A549 (cell line): ENCODE data around the gene TNFSF13B. TPM values are rescaled to one million over a fixed set of nuclear protein-coding genes. Genes with fewer than 3 reads are reported as not detected.
"Not testable (repeated sequence)": the region's sequence is repeated elsewhere in the genome, so short reads cannot be mapped to it uniquely, and the experiment has no call there.

Experiments
- ATAC-seq, 2 experiments: fragments of 200-7000 bp in 1 of 2; fragments of >200 bp in 1 of 2; cut with Nextera tagmentation in 1 of 2; cut with Tn5 transposase in 1 of 2; 3 replicates each; pipeline versions ENCODE4 v1.8.0 to v1.9.1; 2018 to 2020; ENCODE audit warnings: mild to moderate bottlenecking in 1 of 2, moderate library complexity in 1 of 2
- CTCF ChIA-PET: fragments of 300-600 bp; sonication (Branson Sonifier 250); formaldehyde crosslinking; extraction: SDS; loops from one replicate; lab custom pipeline; 2021; ENCODE audit warnings: antibody characterized with exemption, inconsistent platforms; lab: Yijun Ruan, JAX
- POLR2A ChIA-PET: fragments of 350-600 bp; formaldehyde crosslinking; extraction: SDS; loops from one replicate; lab custom pipeline; 2021; ENCODE audit warnings: antibody characterized with exemption, inconsistent platforms; lab: Yijun Ruan, JAX
- DNase-seq, 2 experiments: peaks; one replicate each; pipeline versions ENCODE4 v3.0.0 to v3.0.0-alpha.2; 2011 to 2016; ENCODE audit warnings: low read depth in 1 of 2, low spot score in 1 of 2
- FAIRE-seq: peaks from 2 replicates; lab custom pipeline; 2011; peaks lifted over from hg19 to GRCh38; lab: Jason Lieb, UNC
- H3K27ac ChIP-seq, 2 experiments: fragments of >200 bp; sonication (Bioruptor Twin); formaldehyde crosslinking; 3 replicates each; pipeline ENCODE4 v1.5.1; 2016 to 2017
- H3K4me1 ChIP-seq: fragments of >200 bp; sonication (Bioruptor Twin); formaldehyde crosslinking; 3 replicates; pipeline ENCODE4 v1.6.1; 2016
- H3K4me2 ChIP-seq: fragments of >200 bp; sonication (Bioruptor Twin); formaldehyde crosslinking; 3 replicates; pipeline ENCODE4 v1.6.1; 2016
- H3K4me3 ChIP-seq: fragments of >200 bp; sonication (Bioruptor Twin); formaldehyde crosslinking; 3 replicates; pipeline ENCODE4 v1.5.1; 2016
- H3K9me3 ChIP-seq: fragments of >200 bp; sonication (Bioruptor Twin); formaldehyde crosslinking; 3 replicates; pipeline ENCODE4 v1.6.1; 2016
- CBX2 ChIP-seq: fragments of 200-600 bp; sonication (generic); IDR thresholded peaks from 2 replicates; pipeline ENCODE4 v1.6.1; 2016; ENCODE audit warnings: low read depth, mild to moderate bottlenecking, borderline replicate concordance
- CBX8 ChIP-seq: fragments of 200-600 bp; sonication (generic); IDR thresholded peaks from 2 replicates; pipeline ENCODE4 v1.6.1; 2016
- CHD2 ChIP-seq: fragments of 150-350 bp; IDR thresholded peaks from 2 replicates; pipeline ENCODE4 v1.6.1; 2014; ENCODE audit warnings: low read length; ENCODE audit not compliant: partially characterized antibody
- EHMT2 ChIP-seq: fragments of 200-600 bp; sonication (generic); IDR thresholded peaks from 2 replicates; pipeline ENCODE4 v1.6.1; 2016; ENCODE audit warnings: antibody characterized with exemption, low read depth, mild to moderate bottlenecking, moderate library complexity
- EP300 ChIP-seq, 2 experiments: fragments of >200 bp; sonication (Bioruptor Twin); formaldehyde crosslinking; IDR thresholded peaks; 2 replicates in 1 of 2; 3 replicates in 1 of 2; pipeline ENCODE4 v1.6.1; 2016 to 2017
- GATA3 ChIP-seq: IDR thresholded peaks from 2 replicates; pipeline ENCODE4 v1.6.1; 2012; ENCODE audit warnings: borderline replicate concordance
- HEYL ChIP-seq: fragments of 250-450 bp; sonication (Bioruptor Pico); IDR thresholded peaks from 2 replicates; pipeline ENCODE4 v1.8.0; 2021; ENCODE audit warnings: mild to moderate bottlenecking, moderate library complexity
- HOXB13 ChIP-seq: fragments of 250-450 bp; sonication (Bioruptor Pico); IDR thresholded peaks from 2 replicates; pipeline ENCODE4 v1.5.0; 2020; ENCODE audit warnings: low read depth, mild to moderate bottlenecking, moderate library complexity
- HOXB5 ChIP-seq: fragments of 250-450 bp; sonication (Bioruptor Pico); IDR thresholded peaks from 2 replicates; pipeline ENCODE4 v1.5.0; 2020; ENCODE audit warnings: mild to moderate bottlenecking, moderate library complexity
- KDM5A ChIP-seq: fragments of 200-600 bp; sonication (generic); IDR thresholded peaks from 2 replicates; pipeline ENCODE4 v1.6.1; 2016; ENCODE audit warnings: antibody characterized with exemption, mild to moderate bottlenecking
- MAZ ChIP-seq: fragments of 150-350 bp; IDR thresholded peaks from 2 replicates; pipeline ENCODE4 v1.6.1; 2014; ENCODE audit warnings: antibody characterized with exemption, low read depth, low read length, borderline replicate concordance
- MYC ChIP-seq: IDR thresholded peaks from 2 replicates; pipeline ENCODE4 v1.6.1; 2012; ENCODE audit warnings: mild to moderate bottlenecking, inconsistent platforms, low read length, improper control_type of control experiment, borderline replicate concordance
- NFE2L2 ChIP-seq: fragments of 150-350 bp; conservative IDR thresholded peaks from 2 replicates; pipeline ENCODE4 v1.6.1; 2014; ENCODE audit warnings: low read length
- PHF8 ChIP-seq: fragments of 200-600 bp; sonication (generic); IDR thresholded peaks from 2 replicates; pipeline ENCODE4 v1.6.1; 2016; ENCODE audit warnings: low read depth, mild to moderate bottlenecking, antibody characterized with exemption, moderate library complexity, borderline replicate concordance
- POLR2A ChIP-seq: IDR thresholded peaks from 2 replicates; pipeline ENCODE4 v1.6.1; 2012; ENCODE audit warnings: mild to moderate bottlenecking, low read length
- POLR2AphosphoS2 ChIP-seq: conservative IDR thresholded peaks from 2 replicates; pipeline ENCODE4 v1.6.1; 2012; ENCODE audit warnings: low read length, improper control_type of control experiment, inconsistent platforms
- RARB ChIP-seq: fragments of 250-450 bp; sonication (Bioruptor Pico); IDR thresholded peaks from 2 replicates; pipeline ENCODE4 v1.8.0; 2021; ENCODE audit warnings: mild to moderate bottlenecking, moderate library complexity
- SREBF2 ChIP-seq: fragments of 450-650 bp; IDR thresholded peaks from 2 replicates; pipeline ENCODE4 v1.6.1; 2014; ENCODE audit warnings: mild to moderate bottlenecking, moderate library complexity
- ZFP36 ChIP-seq: fragments of 450-650 bp; IDR thresholded peaks from 2 replicates; pipeline ENCODE4 v1.6.1; 2014; ENCODE audit warnings: borderline replicate concordance; ENCODE audit not compliant: partially characterized antibody
- ZNF302 ChIP-seq: fragments of 250-450 bp; sonication (Bioruptor Pico); IDR thresholded peaks from 2 replicates; pipeline ENCODE4 v1.9.0; 2021; ENCODE audit warnings: inconsistent platforms, mild to moderate bottlenecking, moderate library complexity
- WGBS: methylation state at CpG from one replicate; pipeline ENCODE4 v1.1.6; 2017; ENCODE audit errors: missing lambda C conversion rate; 5-methylcytosine and 5-hydroxymethylcytosine counted together
- polyA plus RNA-seq, 4 experiments: library from polyadenylated mRNA; depleted of rRNA in 3 of 4; stranded (reverse); fragments of >200 nt; fragmentation: RNase III in 1 of 4; extraction: RNeasy Plus Mini Kit Qiagen cat#74134 plus additional on column Dnase treatment in 1 of 4; gene quantifications; 2 replicates in 3 of 4; 3 replicates in 1 of 4; pipeline ENCODE4 v1.2.3, GENCODE V29; 2011 to 2017
- TF ChIP-seq, protein P1 (sequence below): fragments of 200-600 bp; sonication (generic); IDR thresholded peaks from 2 replicates; pipeline ENCODE4 v1.6.1; 2016; ENCODE audit warnings: antibody characterized with exemption, mild to moderate bottlenecking, moderate library complexity

Gene TNFSF13B
- polyA plus RNA-seq, 2 of the 4 experiments (the other 2 are of a cell fraction) = 0.13 to 0.22 TPM

DNA sequence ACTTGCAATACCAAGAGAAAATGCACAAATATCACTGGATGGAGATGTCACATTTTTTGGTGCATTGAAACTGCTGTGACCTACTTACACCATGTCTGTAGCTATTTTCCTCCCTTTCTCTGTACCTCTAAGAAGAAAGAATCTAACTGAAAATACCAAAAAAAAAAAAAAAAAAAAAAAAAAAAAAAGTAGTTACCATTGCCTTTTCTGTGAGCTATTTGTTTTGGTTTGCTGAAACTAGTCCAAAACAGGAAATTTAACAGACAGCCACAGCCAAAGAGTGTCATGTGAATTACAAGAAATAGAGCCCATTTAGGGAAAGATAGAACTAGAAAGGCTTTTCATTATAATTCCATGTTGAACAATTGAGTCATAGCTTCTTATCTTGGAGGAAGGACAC is 37.3 kb downstream of the TNFSF13B start:
- no peak for TF ChIP-seq SREBF2
- no peak for TF ChIP-seq ZNF302 (CRISPR knock-in tag)
- no peak for TF ChIP-seq MYC
- TF ChIP-seq HOXB13 = no peak
- no peak for TF ChIP-seq CBX8
- TF ChIP-seq CBX2 = no peak
- TF ChIP-seq, protein P1, sequence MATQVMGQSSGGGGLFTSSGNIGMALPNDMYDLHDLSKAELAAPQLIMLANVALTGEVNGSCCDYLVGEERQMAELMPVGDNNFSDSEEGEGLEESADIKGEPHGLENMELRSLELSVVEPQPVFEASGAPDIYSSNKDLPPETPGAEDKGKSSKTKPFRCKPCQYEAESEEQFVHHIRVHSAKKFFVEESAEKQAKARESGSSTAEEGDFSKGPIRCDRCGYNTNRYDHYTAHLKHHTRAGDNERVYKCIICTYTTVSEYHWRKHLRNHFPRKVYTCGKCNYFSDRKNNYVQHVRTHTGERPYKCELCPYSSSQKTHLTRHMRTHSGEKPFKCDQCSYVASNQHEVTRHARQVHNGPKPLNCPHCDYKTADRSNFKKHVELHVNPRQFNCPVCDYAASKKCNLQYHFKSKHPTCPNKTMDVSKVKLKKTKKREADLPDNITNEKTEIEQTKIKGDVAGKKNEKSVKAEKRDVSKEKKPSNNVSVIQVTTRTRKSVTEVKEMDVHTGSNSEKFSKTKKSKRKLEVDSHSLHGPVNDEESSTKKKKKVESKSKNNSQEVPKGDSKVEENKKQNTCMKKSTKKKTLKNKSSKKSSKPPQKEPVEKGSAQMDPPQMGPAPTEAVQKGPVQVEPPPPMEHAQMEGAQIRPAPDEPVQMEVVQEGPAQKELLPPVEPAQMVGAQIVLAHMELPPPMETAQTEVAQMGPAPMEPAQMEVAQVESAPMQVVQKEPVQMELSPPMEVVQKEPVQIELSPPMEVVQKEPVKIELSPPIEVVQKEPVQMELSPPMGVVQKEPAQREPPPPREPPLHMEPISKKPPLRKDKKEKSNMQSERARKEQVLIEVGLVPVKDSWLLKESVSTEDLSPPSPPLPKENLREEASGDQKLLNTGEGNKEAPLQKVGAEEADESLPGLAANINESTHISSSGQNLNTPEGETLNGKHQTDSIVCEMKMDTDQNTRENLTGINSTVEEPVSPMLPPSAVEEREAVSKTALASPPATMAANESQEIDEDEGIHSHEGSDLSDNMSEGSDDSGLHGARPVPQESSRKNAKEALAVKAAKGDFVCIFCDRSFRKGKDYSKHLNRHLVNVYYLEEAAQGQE = no peak
- no peak for TF ChIP-seq ZFP36
- TF ChIP-seq NFE2L2 = no peak
- no peak for TF ChIP-seq PHF8
- TF ChIP-seq KDM5A = no peak
- no peak for TF ChIP-seq GATA3
- TF ChIP-seq CHD2 = no peak
- no peak for TF ChIP-seq HEYL (CRISPR knock-in tag)
- no peak for TF ChIP-seq RARB (CRISPR knock-in tag)
- TF ChIP-seq EHMT2 = no peak
- TF ChIP-seq POLR2AphosphoS2 = no peak
- Histone ChIP-seq H3K4me2 (no peak overlapping the region), H3K4me3 (no peak overlapping the region), H3K9me3 (no peaks in the 10 kb centered on the region), H3K4me1 (no peaks in the 10 kb centered on the region), H3K27ac (no peak overlapping the region)
- DNase-seq (no peak), FAIRE-seq (no peak), ATAC-seq (no peak)
- CTCF ChIA-PET = no interaction called here
- POLR2A ChIA-PET = interaction anchor here (0.6 kb wide), 1 partner anchor 548 kb away, joined by 4 read pairs; no protein-coding TSS in a partner anchor

DNA sequence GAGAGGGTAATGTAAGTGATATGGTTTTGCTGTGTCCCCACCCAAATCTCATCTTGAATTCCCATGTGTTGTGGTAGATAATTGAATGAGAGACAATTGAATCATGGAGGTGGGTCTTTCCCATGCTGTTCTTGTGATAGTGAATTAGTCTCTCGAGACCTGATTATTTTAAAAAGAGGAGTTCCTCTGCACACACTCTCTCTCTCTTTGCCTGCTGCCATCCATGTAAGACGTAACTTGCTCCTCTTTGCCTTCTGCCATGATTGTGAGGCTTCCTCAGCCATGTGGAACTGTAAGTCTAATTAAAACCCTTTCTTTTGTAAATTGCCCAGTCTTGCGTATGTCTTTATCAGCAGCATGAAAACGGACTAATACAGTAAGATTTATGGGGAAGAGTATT is 42.1 kb downstream of the TNFSF13B start:
- ATAC-seq, FAIRE-seq, CTCF ChIA-PET, POLR2A ChIA-PET, H3K27ac ChIP-seq, DNase-seq, H3K4me3 ChIP-seq, H3K4me2 ChIP-seq, H3K4me1 ChIP-seq, H3K9me3 ChIP-seq: not testable (repeated sequence)
- WGBS = 39% methylated on average over 4 of the region's 4 CpGs

DNA sequence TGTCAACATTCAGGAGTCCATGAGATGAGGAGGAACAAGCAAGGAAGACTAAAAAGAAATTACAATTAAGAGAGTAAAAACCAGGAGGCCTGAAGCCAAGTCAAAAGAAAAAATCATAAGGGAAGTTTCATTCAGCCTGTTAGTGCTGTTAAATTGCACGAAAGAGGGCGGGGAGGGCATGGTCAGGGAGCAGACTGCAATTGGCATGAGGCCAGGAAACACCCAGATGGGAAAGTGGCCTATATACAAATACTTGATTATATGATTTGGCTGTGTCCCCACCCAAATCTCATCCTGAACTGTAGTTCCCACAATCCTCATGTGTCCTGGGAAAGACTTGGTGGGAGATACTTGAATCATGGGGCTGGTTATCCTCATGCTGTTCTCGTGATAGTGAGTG is 43.9 kb downstream of the TNFSF13B start:
- POLR2A ChIA-PET = no interaction called here
- no peak overlapping the region for H3K27ac ChIP-seq
- no peaks in the 10 kb centered on the region for H3K9me3 ChIP-seq
- DNase-seq (no peak), ATAC-seq (no peak), FAIRE-seq (no peak)
- TF ChIP-seq POLR2A (no peak), NFE2L2 (no peak), EP300 (IDR thresholded peaks at IDR 0.05) (no peak), MAZ (no peak), HOXB5 (CRISPR knock-in tag) (no peak), RARB (CRISPR knock-in tag) (no peak)
- no peak overlapping the region for H3K4me3 ChIP-seq
- no peak overlapping the region for H3K4me2 ChIP-seq
- CTCF ChIA-PET = no interaction called here
- 23% methylated on average over 3 of the region's 3 CpGs for WGBS
- no peaks in the 10 kb centered on the region for H3K4me1 ChIP-seq
